Suprapubic skin (tissue), 4 donors: Measurements from ENCODE around the gene CCNF. TPM values are rescaled to one million over a fixed set of nuclear protein-coding genes. Genes with fewer than 3 reads are reported as not detected.

ENCODE experiments used
- DNase-seq, 2 donors: peaks; one replicate each; pipeline ENCODE4 v3.0.0-alpha.2; 2019; ENCODE audit warnings: low spot score in 2 of 2
- H3K27ac ChIP-seq: fragments of 200-600 bp; sonication (generic); one replicate; pipeline ENCODE4 v1.5.1; 2019
- H3K27me3 ChIP-seq: fragments of 200-600 bp; sonication (generic); one replicate; pipeline ENCODE4 v1.5.1; 2019
- H3K36me3 ChIP-seq: fragments of 200-600 bp; sonication (generic); one replicate; pipeline ENCODE4 v1.5.1; 2019
- H3K4me1 ChIP-seq: fragments of 200-600 bp; sonication (generic); one replicate; pipeline ENCODE4 v1.5.1; 2019
- H3K4me3 ChIP-seq: fragments of 200-600 bp; sonication (generic); one replicate; pipeline ENCODE4 v1.5.1; 2019; ENCODE audit warnings: mild to moderate bottlenecking
- H3K9me3 ChIP-seq: fragments of 200-600 bp; sonication (generic); one replicate; pipeline ENCODE4 v1.5.1; 2019
- EP300 ChIP-seq: sonication (generic); formaldehyde crosslinking; IDR thresholded peaks from one replicate; pipeline ENCODE4 v1.6.1; 2017; ENCODE audit warnings: antibody characterized with exemption
- POLR2A ChIP-seq, 2 donors: fragments of 450-650 bp; IDR thresholded peaks; one replicate each; pipeline ENCODE4 v1.6.1; 2017; ENCODE audit warnings: antibody characterized with exemption in 2 of 2, mild to moderate bottlenecking in 2 of 2, moderate library complexity in 2 of 2
- POLR2AphosphoS5 ChIP-seq, 3 donors: sonication (generic); formaldehyde crosslinking; IDR thresholded peaks; one replicate each; pipeline ENCODE4 v1.6.1; 2017; ENCODE audit warnings: antibody characterized with exemption in 3 of 3
- WGBS: methylation state at CpG from one replicate; pipeline ENCODE4 v1.1.5; 2018; 5-methylcytosine and 5-hydroxymethylcytosine counted together
- total RNA-seq, 4 donors: library from RNA; depleted of rRNA; stranded (reverse); fragments of >200 nt; gene quantifications; one replicate each; pipeline ENCODE4 v1.1.0, GENCODE V29; 2016
- TF ChIP-seq, protein P1 (sequence below), 2 donors: fragments of 200-600 bp in 1 of 2; fragments of 450-650 bp in 1 of 2; sonication (generic) in 1 of 2; IDR thresholded peaks; one replicate each; pipeline ENCODE4 v1.5.1; 2016 to 2019; ENCODE audit warnings: antibody characterized with exemption in 2 of 2, mild to moderate bottlenecking in 1 of 2, moderate library complexity in 1 of 2

CCNF gene
- total RNA-seq, 4 donors from 2014 or later, result 6.8 to 12.4 (median 10.1) TPM

GRCh38 chr16:2467528-2468232 is 38.4 kb downstream of the CCNF start:
- H3K4me1 ChIP-seq, result peaks cover 50% of the 10 kb centered on the region
- H3K36me3 ChIP-seq, result no peaks in the 10 kb centered on the region
- peaks cover 12% of the 10 kb centered on the region for H3K27me3 ChIP-seq
- H3K27ac ChIP-seq, result peak overlapping the region; percentile 66
- H3K9me3 ChIP-seq, result no peaks in the 10 kb centered on the region
- 0% methylated on average over 2 of the region's 80 CpGs for WGBS
- H3K4me3 ChIP-seq, result peak overlapping the region; percentile 57
- DNase-seq, result peak; percentile 89 to 90
- no peak for TF ChIP-seq EP300

DNA sequence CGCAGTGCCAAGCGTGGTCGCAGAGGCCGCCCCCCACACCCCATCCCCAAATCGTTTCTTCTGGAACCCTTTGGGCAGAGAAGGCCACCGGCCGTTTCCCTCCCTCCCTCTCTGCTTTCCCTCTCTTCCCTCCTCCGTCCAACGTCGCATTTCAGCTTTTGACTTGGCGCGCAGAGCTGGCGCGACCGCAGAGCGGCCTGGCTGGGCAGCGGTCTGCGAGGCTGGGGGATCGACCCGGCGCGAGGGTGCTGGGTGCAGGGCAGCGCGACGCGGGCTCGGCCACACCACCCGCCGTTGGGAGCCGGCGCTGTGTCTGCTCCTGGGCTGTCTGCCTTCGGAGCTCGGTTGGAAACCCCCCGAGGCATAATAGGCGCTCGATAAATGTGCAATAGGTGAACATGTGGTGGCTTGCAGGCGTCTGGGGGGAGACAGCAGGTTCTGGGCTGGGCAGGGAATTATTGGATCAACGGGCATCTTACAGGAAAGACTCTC is 39.0 kb downstream of the CCNF start:
- H3K27me3 ChIP-seq, result peaks cover 15% of the 10 kb centered on the region
- TF ChIP-seq, protein P1, sequence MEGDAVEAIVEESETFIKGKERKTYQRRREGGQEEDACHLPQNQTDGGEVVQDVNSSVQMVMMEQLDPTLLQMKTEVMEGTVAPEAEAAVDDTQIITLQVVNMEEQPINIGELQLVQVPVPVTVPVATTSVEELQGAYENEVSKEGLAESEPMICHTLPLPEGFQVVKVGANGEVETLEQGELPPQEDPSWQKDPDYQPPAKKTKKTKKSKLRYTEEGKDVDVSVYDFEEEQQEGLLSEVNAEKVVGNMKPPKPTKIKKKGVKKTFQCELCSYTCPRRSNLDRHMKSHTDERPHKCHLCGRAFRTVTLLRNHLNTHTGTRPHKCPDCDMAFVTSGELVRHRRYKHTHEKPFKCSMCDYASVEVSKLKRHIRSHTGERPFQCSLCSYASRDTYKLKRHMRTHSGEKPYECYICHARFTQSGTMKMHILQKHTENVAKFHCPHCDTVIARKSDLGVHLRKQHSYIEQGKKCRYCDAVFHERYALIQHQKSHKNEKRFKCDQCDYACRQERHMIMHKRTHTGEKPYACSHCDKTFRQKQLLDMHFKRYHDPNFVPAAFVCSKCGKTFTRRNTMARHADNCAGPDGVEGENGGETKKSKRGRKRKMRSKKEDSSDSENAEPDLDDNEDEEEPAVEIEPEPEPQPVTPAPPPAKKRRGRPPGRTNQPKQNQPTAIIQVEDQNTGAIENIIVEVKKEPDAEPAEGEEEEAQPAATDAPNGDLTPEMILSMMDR (IDR thresholded peaks at IDR 0.05), result no peak
- no peak for TF ChIP-seq POLR2A (IDR thresholded peaks at IDR 0.05)
- no peak for TF ChIP-seq EP300
- no peak for TF ChIP-seq POLR2AphosphoS5 (IDR thresholded peaks at IDR 0.05)
- peak overlapping the region; percentile 57 for H3K4me3 ChIP-seq
- H3K27ac ChIP-seq, result peak overlapping the region; percentile 66
- no peaks in the 10 kb centered on the region for H3K9me3 ChIP-seq
- no peaks in the 10 kb centered on the region for H3K36me3 ChIP-seq
- 0% methylated on average over 25 of the region's 38 CpGs for WGBS
- peak in 1 of 2 donors; percentile 66 for DNase-seq
- H3K4me1 ChIP-seq, result peaks cover 51% of the 10 kb centered on the region

DNA sequence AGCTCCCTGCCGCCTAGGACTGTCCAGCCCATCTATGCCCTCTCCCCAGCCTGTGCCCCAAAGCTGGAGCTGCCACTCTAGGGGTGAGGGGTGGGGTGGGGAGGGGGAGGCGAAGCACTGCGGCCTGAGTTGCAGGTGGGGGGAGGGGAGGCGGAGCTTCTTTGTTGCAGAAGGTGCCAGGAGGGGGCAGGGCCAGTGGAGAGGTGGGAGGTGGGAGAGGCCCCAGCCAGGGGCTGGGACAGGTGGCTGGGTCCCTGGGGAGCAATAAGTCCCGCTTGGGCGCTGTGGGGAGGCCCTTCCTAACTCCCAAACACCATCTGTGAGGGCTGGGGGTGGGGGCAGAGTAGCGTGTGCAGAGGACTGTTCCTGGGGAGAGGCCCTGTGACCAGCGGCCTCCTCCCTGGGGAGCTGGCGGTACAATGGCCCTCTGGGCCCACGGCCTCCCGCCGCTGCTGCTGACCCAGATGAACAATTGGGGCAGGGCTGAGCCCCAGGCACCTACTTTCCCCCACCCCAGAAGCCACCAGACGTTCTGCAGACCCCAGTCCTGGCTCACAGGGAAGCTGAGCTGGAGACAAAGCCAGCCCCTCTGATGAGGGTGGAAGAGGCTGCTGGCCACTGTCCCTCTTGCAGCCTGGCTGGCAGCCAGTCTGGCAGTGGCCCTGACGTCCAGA is 39.6 kb downstream of the CCNF start:
- H3K4me3 ChIP-seq, result peak overlapping the region; percentile 57
- H3K27ac ChIP-seq, result no peak overlapping the region
- no peaks in the 10 kb centered on the region for H3K9me3 ChIP-seq
- H3K27me3 ChIP-seq, result peaks cover 15% of the 10 kb centered on the region
- WGBS, result 17% methylated on average over 1 of the region's 14 CpGs
- peak in 1 of 2 donors; percentile 58 for DNase-seq
- H3K36me3 ChIP-seq, result no peaks in the 10 kb centered on the region
- H3K4me1 ChIP-seq, result peaks cover 57% of the 10 kb centered on the region
- TF ChIP-seq POLR2A (IDR thresholded peaks at IDR 0.05) (no peak), POLR2AphosphoS5 (IDR thresholded peaks at IDR 0.05) (no peak), EP300 (no peak)
- TF ChIP-seq, protein P1 (IDR thresholded peaks at IDR 0.05), result no peak

GRCh38 chr16:2469399-2470233 is 40.4 kb downstream of the CCNF start:
- no peaks in the 10 kb centered on the region for H3K9me3 ChIP-seq
- no peak for DNase-seq
- peak overlapping the region; percentile 57 for H3K4me3 ChIP-seq
- H3K27me3 ChIP-seq, result peaks cover 15% of the 10 kb centered on the region
- H3K36me3 ChIP-seq, result no peaks in the 10 kb centered on the region
- H3K4me1 ChIP-seq, result peaks cover 64% of the 10 kb centered on the region
- WGBS, result 52% methylated on average over 16 of the region's 16 CpGs
- no peak overlapping the region for H3K27ac ChIP-seq
- no peak for TF ChIP-seq EP300
- no peak for TF ChIP-seq POLR2A (IDR thresholded peaks at IDR 0.05)
- TF ChIP-seq, protein P1 (IDR thresholded peaks at IDR 0.05), result no peak
- TF ChIP-seq POLR2AphosphoS5 (IDR thresholded peaks at IDR 0.05), result no peak

- peaks cover 17% of the 10 kb centered on the region for H3K27me3 ChIP-seq
- H3K4me3 ChIP-seq, result no peak overlapping the region
- no peak overlapping the region for H3K27ac ChIP-seq
- H3K36me3 ChIP-seq, result no peaks in the 10 kb centered on the region
- no peak for DNase-seq
- peaks cover 68% of the 10 kb centered on the region for H3K4me1 ChIP-seq
- 100% methylated on average over 1 of the region's 7 CpGs for WGBS
- no peaks in the 10 kb centered on the region for H3K9me3 ChIP-seq
- TF ChIP-seq, protein P1 (IDR thresholded peaks at IDR 0.05), result no peak
- no peak for TF ChIP-seq EP300
- no peak for TF ChIP-seq POLR2A (IDR thresholded peaks at IDR 0.05)
- no peak for TF ChIP-seq POLR2AphosphoS5 (IDR thresholded peaks at IDR 0.05)
Measured at GRCh38 chr16:2470234-2470601, 41.0 kb downstream of the CCNF start.
